Neural crest cell (in vitro differentiated cells): ENCODE data around the gene PKD2L1. TPM values are rescaled to one million over a fixed set of nuclear protein-coding genes. Genes with fewer than 3 reads are reported as not detected.

Source experiments
- DNase-seq: peaks from one replicate; pipeline ENCODE4 v3.0.0; 2021; ENCODE audit warnings: low read depth, mixed read lengths, low spot score
- H3K27ac Mint-ChIP-seq: one replicate; pipeline ENCODE4 v1.8.0; 2021; ENCODE audit warnings: mild to moderate bottlenecking, mixed read lengths; ENCODE audit not compliant: unreplicated experiment
- H3K27me3 Mint-ChIP-seq: 2 replicates; pipeline ENCODE4 v1.8.0; 2021; ENCODE audit warnings: low read depth, mild to moderate bottlenecking, mixed read lengths
- H3K36me3 Mint-ChIP-seq: 2 replicates; pipeline ENCODE4 v1.8.0; 2021; ENCODE audit warnings: low read depth, mild to moderate bottlenecking, mixed read lengths
- H3K4me1 Mint-ChIP-seq: 2 replicates; pipeline ENCODE4 v1.8.0; 2021; ENCODE audit warnings: mixed read lengths
- H3K4me3 Mint-ChIP-seq: one replicate; pipeline ENCODE4 v1.8.0; 2021; ENCODE audit warnings: mild to moderate bottlenecking, mixed read lengths
- H3K9me3 Mint-ChIP-seq: 2 replicates; pipeline ENCODE4 v1.8.0; 2021; ENCODE audit warnings: mixed read lengths
- CTCF ChIP-seq: fragments of 200-600 bp; sonication (generic); conservative IDR thresholded peaks from 2 replicates; pipeline ENCODE4 v1.5.0; 2021; ENCODE audit warnings: antibody characterized with exemption, mild to moderate bottlenecking
- total RNA-seq: library from RNA; stranded (reverse); gene quantifications from 2 replicates; pipeline ENCODE4 v1.2.1, GENCODE V29; 2021

PKD2L1 gene
- total RNA-seq, 1 donor from 2014 or later: not detected

GRCh38 chr10:100349672-100350071 lies 19.6 kb upstream of the PKD2L1 start:
- peaks cover 55% of the 10 kb centered on the region for H3K36me3 Mint-ChIP-seq
- H3K27ac Mint-ChIP-seq: no peak overlapping the region

GRCh38 chr10:100349087-100349486 lies 19.1 kb upstream of the PKD2L1 start:
- peak overlapping the region; percentile 100 for H3K4me3 Mint-ChIP-seq
- H3K9me3 Mint-ChIP-seq: no peaks in the 10 kb centered on the region
- no peak for DNase-seq
- H3K4me1 Mint-ChIP-seq: peaks cover 76% of the 10 kb centered on the region
- TF ChIP-seq CTCF: no peak
- H3K27me3 Mint-ChIP-seq: no peaks in the 10 kb centered on the region
- peaks cover 50% of the 10 kb centered on the region for H3K36me3 Mint-ChIP-seq
- peak overlapping the region; percentile 29 for H3K27ac Mint-ChIP-seq

More at GRCh38 chr10:100349672-100350071, 19.6 kb upstream of the PKD2L1 start:
- H3K4me3 Mint-ChIP-seq: peak overlapping the region; percentile 100
- TF ChIP-seq CTCF: no peak
- H3K9me3 Mint-ChIP-seq: no peaks in the 10 kb centered on the region
- DNase-seq: no peak
- H3K27me3 Mint-ChIP-seq: no peaks in the 10 kb centered on the region
- peaks cover 76% of the 10 kb centered on the region for H3K4me1 Mint-ChIP-seq

GRCh38 chr10:100348389-100348927 lies 18.4 kb upstream of the PKD2L1 start:
- no peak for TF ChIP-seq CTCF
- no peak for DNase-seq
- H3K27me3 Mint-ChIP-seq: no peaks in the 10 kb centered on the region
- H3K9me3 Mint-ChIP-seq: no peaks in the 10 kb centered on the region
- H3K27ac Mint-ChIP-seq: peak overlapping the region; percentile 69
- peaks cover 71% of the 10 kb centered on the region for H3K4me1 Mint-ChIP-seq
- H3K4me3 Mint-ChIP-seq: peak overlapping the region; percentile 100
- H3K36me3 Mint-ChIP-seq: peaks cover 45% of the 10 kb centered on the region

- no peaks in the 10 kb centered on the region for H3K27me3 Mint-ChIP-seq
- H3K36me3 Mint-ChIP-seq: peaks cover 41% of the 10 kb centered on the region
- peak overlapping the region; percentile 100 for H3K4me3 Mint-ChIP-seq
- no peak for TF ChIP-seq CTCF
- H3K4me1 Mint-ChIP-seq: peaks cover 68% of the 10 kb centered on the region
- peak overlapping the region; percentile 98 for H3K27ac Mint-ChIP-seq
- no peaks in the 10 kb centered on the region for H3K9me3 Mint-ChIP-seq
- no peak for DNase-seq
These were observed 17.7 kb upstream of the PKD2L1 start for GRCh38 chr10:100347568-100348195.

- Mint-ChIP-seq H3K27me3 (no peaks in the 10 kb centered on the region), H3K27ac (peak within 1 kb of the TSS; percentile 98), H3K9me3 (no peaks in the 10 kb centered on the region), H3K36me3 (peaks cover 33% of the 10 kb centered on the region), H3K4me1 (peaks cover 68% of the 10 kb centered on the region), H3K4me3 (peak within 1 kb of the TSS; percentile 100)
- DNase-seq: peak; percentile 85
- TF ChIP-seq CTCF: no peak
These were observed 16.9 kb upstream of the PKD2L1 start, which contains the start of gene SCD for GRCh38 chr10:100346765-100347567. Gene SCD (plus strand): TSS chr10:100347233. CDS start chr10:100347505, 272 bp downstream.
